ENCODE data around the gene PPP1R12A. TPM values are rescaled to one million over a fixed set of nuclear protein-coding genes. Genes with fewer than 3 reads are reported as not detected.

PPP1R12A gene
- polyA plus RNA-seq, 1 experiment: 52.4 TPM

GRCh38 chr12:79921786-79922185, 13.1 kb downstream of the PPP1R12A start:
- Histone ChIP-seq H3K36me3 (ENCODE audit: control insufficient read depth, insufficient read depth, low read length) (no peaks in the 10 kb centered on the region), H3K27me3 (ENCODE audit: control insufficient read depth, insufficient read depth, low read length) (no peaks in the 10 kb centered on the region), H3K4me3 (ENCODE audit: low read depth, low read length) (no peak overlapping the region)
- ChIA-PET CTCF (no interaction called here), POLR2A (no interaction called here)
- TF ChIP-seq, protein P1, sequence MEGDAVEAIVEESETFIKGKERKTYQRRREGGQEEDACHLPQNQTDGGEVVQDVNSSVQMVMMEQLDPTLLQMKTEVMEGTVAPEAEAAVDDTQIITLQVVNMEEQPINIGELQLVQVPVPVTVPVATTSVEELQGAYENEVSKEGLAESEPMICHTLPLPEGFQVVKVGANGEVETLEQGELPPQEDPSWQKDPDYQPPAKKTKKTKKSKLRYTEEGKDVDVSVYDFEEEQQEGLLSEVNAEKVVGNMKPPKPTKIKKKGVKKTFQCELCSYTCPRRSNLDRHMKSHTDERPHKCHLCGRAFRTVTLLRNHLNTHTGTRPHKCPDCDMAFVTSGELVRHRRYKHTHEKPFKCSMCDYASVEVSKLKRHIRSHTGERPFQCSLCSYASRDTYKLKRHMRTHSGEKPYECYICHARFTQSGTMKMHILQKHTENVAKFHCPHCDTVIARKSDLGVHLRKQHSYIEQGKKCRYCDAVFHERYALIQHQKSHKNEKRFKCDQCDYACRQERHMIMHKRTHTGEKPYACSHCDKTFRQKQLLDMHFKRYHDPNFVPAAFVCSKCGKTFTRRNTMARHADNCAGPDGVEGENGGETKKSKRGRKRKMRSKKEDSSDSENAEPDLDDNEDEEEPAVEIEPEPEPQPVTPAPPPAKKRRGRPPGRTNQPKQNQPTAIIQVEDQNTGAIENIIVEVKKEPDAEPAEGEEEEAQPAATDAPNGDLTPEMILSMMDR (IDR thresholded peaks at IDR 0.05; ENCODE audit: insufficient read depth, low read depth, low read length): no peak
- no peak for DNase-seq (ENCODE audit: low read depth)

DNA sequence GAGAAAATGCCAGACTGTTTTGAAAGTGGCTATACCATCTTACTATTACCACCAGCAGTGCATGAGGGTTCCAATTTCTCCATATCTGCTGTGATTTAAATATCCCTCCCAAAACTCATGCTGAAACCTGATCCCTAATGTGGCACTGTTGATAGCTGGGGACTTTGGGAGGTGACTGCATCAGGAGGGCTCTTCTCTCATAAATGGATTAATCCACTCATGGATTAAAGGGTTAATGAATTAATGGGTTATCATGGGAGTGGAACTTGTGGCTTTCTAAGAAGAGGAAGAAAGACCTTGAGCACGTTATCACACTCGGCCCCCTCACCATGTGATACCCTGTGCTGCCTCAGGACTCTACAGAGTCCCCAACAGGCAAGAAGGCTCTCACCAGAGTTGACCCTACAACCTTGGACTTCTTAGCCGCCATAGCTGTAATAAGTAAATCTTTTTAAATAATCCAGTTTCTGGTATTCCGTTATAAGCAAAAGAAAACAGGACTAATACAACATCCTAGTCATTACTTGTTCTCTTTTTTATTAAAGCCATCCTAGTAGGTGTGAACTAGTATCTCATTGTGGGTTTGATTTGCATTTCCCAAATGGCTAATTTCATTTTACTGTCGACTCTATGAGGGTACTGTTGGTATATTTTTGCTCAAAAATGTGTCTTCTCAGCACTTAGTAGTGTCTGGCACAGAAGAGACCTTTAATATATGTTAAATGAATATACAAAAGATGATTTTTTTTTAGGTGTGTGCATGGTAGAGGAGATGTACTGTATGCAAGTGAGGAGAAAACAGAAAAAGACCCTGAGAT, 14.3 kb downstream of the PPP1R12A start:
- POLR2A ChIA-PET: no interaction called here
- Histone ChIP-seq H3K36me3 (ENCODE audit: control insufficient read depth, insufficient read depth, low read length) (no peaks in the 10 kb centered on the region), H3K27me3 (ENCODE audit: control insufficient read depth, insufficient read depth, low read length) (no peaks in the 10 kb centered on the region), H3K4me3 (ENCODE audit: low read depth, low read length) (no peak overlapping the region)
- TF ChIP-seq, protein P1 (IDR thresholded peaks at IDR 0.05; ENCODE audit: insufficient read depth, low read depth, low read length): no peak
- no peak for DNase-seq (ENCODE audit: low read depth)
- CTCF ChIA-PET: interaction anchor here (0.6 kb wide), 1 partner anchor 11 kb away, joined by 3 read pairs; no protein-coding TSS in a partner anchor

DNA sequence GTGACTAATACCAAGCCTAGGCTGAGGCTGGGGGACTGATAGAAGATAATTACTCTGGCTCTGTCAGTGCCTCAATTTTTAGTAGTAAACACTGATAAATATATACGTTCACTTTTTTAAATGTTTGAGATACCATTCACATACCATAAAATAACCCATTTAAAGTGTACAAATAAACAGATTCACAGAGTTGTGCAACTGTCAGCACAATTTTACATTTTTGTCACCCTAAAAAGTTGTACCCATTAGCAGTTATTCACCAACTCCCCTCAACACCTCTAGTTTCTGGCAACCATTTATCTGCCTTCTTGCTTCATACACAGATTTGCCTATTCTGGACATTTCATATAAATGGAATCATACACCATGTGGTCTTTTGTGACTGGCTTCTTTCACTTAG, 15.1 kb downstream of the PPP1R12A start:
- POLR2A ChIA-PET: no interaction called here
- Histone ChIP-seq H3K4me3 (ENCODE audit: low read depth, low read length) (no peak overlapping the region), H3K27me3 (ENCODE audit: control insufficient read depth, insufficient read depth, low read length) (no peaks in the 10 kb centered on the region), H3K36me3 (ENCODE audit: control insufficient read depth, insufficient read depth, low read length) (no peaks in the 10 kb centered on the region)
- no peak for DNase-seq (ENCODE audit: low read depth)
- CTCF ChIA-PET: no interaction called here
- TF ChIP-seq, protein P1 (IDR thresholded peaks at IDR 0.05; ENCODE audit: insufficient read depth, low read depth, low read length): no peak

- DNase-seq (ENCODE audit: low read depth): no peak
- Histone ChIP-seq H3K27me3 (ENCODE audit: control insufficient read depth, insufficient read depth, low read length) (no peaks in the 10 kb centered on the region), H3K36me3 (ENCODE audit: control insufficient read depth, insufficient read depth, low read length) (no peaks in the 10 kb centered on the region), H3K4me3 (ENCODE audit: low read depth, low read length) (no peak overlapping the region)
- ChIA-PET CTCF (interaction anchor here (0.7 kb wide), 1 partner anchor 370 kb away, joined by 3 read pairs; no protein-coding TSS in a partner anchor), POLR2A (no interaction called here)
- TF ChIP-seq, protein P1 (IDR thresholded peaks at IDR 0.05; ENCODE audit: insufficient read depth, low read depth, low read length): no peak
Observed at GRCh38 chr12:79916826-79917225, 18.1 kb downstream of the PPP1R12A start.

- Histone ChIP-seq H3K27me3 (ENCODE audit: control insufficient read depth, insufficient read depth, low read length) (no peaks in the 10 kb centered on the region), H3K4me3 (ENCODE audit: low read depth, low read length) (no peak overlapping the region), H3K36me3 (ENCODE audit: control insufficient read depth, insufficient read depth, low read length) (no peaks in the 10 kb centered on the region)
- DNase-seq (ENCODE audit: low read depth): no peak
- TF ChIP-seq, protein P1 (IDR thresholded peaks at IDR 0.05; ENCODE audit: insufficient read depth, low read depth, low read length): no peak
- CTCF ChIA-PET: interaction anchor here (1.2 kb wide), 1 partner anchor 13 kb away, joined by 3 read pairs; no protein-coding TSS in a partner anchor
- POLR2A ChIA-PET: no interaction called here
Observed at GRCh38 chr12:79911889-79912656, 22.8 kb downstream of the PPP1R12A start.
